ENCODE measurements around the gene SYF2. TPM values are rescaled to one million over a fixed set of nuclear protein-coding genes. Genes with fewer than 3 reads are reported as not detected.
A peak's percentile ranks its signal among the peaks of the same experiment; 100 is the strongest.
"Not testable (repeated sequence)": the region's sequence is repeated elsewhere in the genome, so short reads cannot be mapped to it uniquely, and the experiment has no call there.

Gene SYF2
- total RNA-seq (ENCODE audit: insufficient read depth, low replicate concordance) = 62.4 TPM

GRCh38 chr1:25232027-25232865 lies at the start of gene SYF2:
SYF2 (minus strand) TSS chr1:25232502; CDS start chr1:25232467, 35 bp downstream.
- peak; percentile 98 for DNase-seq (ENCODE audit: low spot score)

GRCh38 chr1:25279693-25280111 lies 47.4 kb upstream of the SYF2 start:
- not testable (repeated sequence) for DNase-seq (ENCODE audit: low spot score)

- not testable (repeated sequence) for DNase-seq (ENCODE audit: low spot score)
Observed at GRCh38 chr1:25278790-25279189, 46.5 kb upstream of the SYF2 start.

DNA sequence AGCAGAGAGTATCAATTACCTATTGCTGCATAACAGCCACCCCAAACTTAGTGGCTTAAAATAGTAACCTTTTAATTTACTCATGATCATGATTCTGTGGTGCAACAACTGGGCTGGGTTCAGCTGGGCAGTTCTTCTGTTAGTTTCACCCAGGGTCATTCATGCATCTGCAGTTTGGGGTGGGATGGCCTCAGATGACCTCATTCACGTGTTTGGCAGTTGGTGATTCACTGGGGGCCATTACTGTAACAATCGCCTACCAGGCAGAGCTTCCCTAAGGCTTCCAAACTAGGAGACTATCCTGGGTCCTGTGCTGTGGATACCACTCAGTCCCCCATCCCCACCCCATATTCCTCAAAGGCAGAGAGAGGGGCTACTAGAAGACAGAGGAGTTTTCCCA lies 46.1 kb upstream of the SYF2 start:
- not testable (repeated sequence) for DNase-seq (ENCODE audit: low spot score)

DNA sequence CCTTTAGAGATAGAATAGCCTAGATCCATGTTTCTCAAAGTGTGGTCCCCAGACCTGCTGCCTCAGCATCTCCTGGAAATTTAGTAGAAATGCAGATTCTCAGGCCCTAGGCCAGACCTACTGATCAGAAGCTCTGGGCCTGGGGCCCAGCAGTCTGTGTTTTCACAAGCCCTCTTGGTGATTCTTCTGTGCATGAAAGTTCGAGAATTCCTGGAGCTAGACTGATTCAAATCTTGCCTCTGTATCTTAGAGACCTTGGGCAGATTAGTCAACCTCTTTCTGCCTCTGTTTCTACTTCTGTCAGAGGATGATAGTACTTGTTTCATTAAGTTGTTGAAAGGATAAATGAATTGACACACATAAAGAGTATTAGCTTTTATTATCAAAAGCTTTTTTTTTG lies 45.0 kb upstream of the SYF2 start:
- not testable (repeated sequence) for DNase-seq (ENCODE audit: low spot score)

GRCh38 chr1:25275648-25276047 lies 43.3 kb upstream of the SYF2 start:
- DNase-seq (ENCODE audit: low spot score) = not testable (repeated sequence)

GRCh38 chr1:25272238-25272637 lies 39.9 kb upstream of the SYF2 start, which contains the start of gene RHD:
RHD (plus strand) TSS chr1:25272509; CDS start chr1:25272548, 39 bp downstream.
- not testable (repeated sequence) for DNase-seq (ENCODE audit: low spot score)

- not testable (repeated sequence) for DNase-seq (ENCODE audit: low spot score)
Observed at GRCh38 chr1:25268143-25268760, 36.0 kb upstream of the SYF2 start.

DNA sequence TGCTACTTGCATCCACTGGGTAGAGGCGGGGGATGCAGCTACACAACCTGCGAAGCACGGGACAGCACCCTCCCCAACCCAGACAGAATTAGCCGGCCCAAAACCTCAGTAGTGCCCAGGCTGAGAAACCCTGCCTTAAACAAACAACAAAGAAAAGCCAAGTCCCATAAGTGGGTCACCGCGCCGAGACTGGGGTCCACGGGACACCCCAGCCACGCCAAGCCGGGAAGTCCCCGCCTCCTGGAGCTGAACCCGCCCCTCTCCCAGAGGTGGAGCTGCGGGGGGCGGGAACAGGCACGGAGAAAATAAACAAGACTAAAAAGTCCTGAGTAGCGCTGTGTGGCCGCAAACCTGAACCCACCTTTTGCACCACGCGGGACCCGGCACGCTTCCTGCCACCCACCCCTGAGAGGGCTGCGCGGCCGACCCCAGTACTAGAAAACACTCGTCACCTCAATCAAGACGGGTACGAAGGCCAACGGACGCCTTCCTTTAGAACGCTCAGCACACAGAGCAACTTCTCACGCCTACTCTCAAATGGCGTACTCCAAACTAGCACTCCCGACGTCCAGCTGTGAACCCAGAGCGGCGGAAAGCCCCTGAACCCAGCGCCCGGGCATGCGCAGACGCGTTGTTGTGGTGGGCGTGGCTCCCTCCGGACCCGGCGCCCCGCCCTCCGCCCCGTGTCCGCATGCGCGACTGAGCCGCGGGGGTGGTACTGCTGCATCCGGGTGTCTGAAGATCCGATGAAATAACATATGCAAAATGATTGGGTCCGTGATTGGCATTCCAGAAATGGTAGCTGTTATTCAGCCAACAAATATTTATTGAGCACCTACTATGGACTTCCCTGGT lies 35.2 kb upstream of the SYF2 start:
- peak; percentile 51 for DNase-seq (ENCODE audit: low spot score)

- DNase-seq (ENCODE audit: low spot score) = not testable (repeated sequence)
Observed at GRCh38 chr1:25266554-25267287, 34.4 kb upstream of the SYF2 start.

- not testable (repeated sequence) for DNase-seq (ENCODE audit: low spot score)
Observed at GRCh38 chr1:25260336-25260735, 28.0 kb upstream of the SYF2 start.

DNA sequence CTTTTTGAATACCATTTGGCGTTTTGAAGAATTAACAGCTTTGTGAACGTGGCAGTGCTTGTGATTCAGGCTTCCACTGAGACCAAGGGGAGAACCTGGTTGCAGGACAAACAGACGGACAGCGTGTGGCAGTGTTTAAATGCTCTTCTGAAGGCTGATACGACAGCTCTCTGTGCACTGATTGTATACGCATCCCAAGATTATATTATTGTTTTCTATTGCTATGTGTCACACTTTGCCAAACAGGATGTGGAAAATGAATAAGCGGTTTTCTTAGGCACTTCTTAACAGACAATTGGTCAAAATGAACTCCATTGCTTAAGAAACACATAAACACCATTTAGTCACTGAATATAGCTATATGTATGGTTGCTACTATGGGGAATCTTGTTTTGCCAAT lies 27.5 kb upstream of the SYF2 start:
- DNase-seq (ENCODE audit: low spot score) = not testable (repeated sequence)

DNA sequence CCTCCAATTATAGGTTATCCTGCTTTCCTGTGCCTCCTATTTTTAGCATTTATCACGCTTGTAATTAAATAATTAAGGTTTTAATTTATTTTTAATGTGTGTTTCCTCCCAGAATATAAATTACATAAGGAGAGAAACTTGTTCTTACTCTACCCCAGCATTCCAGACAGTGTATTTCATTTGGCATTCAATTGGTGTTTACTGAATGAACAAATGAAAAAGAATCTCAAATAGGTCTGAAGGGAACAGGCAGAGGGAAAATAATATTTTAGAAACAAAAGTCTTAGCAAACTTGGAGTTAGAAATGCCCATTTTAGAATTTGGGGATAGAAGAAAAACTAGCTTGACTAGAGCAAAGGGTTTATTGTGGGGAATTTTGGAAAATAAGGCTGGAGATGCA lies 24.9 kb upstream of the SYF2 start:
- no peak for DNase-seq (ENCODE audit: low spot score)

- DNase-seq (ENCODE audit: low spot score) = no peak
Observed at GRCh38 chr1:25256578-25256965, 24.3 kb upstream of the SYF2 start.

DNA sequence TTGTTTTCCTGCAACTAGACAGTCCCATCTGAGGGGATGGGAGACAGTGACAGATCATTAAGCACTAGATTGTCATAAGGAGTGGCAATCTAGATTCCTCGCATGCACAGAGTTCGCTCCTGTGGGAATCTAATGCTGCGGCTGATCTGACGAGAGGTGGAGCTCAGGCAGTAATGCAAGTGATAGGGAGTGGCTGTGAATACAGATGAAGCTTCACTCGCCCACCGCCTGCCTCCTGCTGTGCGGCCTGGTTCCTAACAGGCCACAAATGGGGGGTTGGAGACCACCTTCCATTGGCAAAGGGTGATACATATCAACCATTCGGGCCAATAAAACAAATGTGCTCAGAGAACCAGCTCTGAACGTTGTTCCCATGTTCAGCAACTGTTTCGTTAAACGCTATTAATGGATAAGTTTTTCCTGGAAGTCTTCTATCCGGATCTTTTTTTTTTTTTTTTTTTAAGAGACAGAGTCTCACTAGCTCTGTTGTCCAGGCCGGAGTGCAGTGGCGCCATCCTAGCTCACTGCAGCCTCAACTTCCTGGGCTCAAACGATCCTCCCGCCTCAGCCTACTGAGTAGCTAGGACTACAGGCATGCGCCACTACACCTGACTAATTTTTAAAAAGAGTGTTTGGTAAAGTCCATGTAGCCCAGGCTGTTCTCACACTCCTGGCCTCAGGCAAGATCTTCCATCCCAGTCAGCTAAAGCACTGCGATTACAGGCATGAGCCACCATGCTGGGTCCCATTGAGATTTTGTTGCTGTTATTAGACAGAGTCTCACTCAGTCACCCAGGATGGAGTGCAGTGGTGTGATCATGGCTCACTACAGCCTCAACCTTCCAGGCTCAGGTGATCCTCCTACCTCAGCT lies 23.6 kb upstream of the SYF2 start:
- no peak for DNase-seq (ENCODE audit: low spot score)

DNA sequence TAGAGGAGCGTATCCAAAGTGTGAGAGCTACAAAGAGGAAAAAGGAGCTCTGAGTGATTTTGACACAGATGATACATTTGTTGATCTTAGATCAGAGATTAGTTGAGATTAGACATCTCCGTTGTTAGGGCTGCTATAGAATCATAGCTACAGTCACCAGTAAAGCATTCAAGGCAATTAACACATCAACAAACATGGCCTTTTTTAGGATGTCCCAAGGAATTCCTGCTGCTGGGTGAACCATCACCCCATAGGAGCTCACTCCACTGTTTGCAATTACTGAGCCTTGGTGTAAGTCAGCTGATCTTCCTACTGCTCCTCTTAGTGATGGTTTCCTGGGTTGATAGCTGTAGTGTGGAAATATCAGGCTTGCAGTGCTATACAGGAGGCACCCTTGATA lies 21.6 kb upstream of the SYF2 start:
- no peak for DNase-seq (ENCODE audit: low spot score)

GRCh38 chr1:25247829-25248754 lies 15.8 kb upstream of the SYF2 start:
- no peak for DNase-seq (ENCODE audit: low spot score)

DNA sequence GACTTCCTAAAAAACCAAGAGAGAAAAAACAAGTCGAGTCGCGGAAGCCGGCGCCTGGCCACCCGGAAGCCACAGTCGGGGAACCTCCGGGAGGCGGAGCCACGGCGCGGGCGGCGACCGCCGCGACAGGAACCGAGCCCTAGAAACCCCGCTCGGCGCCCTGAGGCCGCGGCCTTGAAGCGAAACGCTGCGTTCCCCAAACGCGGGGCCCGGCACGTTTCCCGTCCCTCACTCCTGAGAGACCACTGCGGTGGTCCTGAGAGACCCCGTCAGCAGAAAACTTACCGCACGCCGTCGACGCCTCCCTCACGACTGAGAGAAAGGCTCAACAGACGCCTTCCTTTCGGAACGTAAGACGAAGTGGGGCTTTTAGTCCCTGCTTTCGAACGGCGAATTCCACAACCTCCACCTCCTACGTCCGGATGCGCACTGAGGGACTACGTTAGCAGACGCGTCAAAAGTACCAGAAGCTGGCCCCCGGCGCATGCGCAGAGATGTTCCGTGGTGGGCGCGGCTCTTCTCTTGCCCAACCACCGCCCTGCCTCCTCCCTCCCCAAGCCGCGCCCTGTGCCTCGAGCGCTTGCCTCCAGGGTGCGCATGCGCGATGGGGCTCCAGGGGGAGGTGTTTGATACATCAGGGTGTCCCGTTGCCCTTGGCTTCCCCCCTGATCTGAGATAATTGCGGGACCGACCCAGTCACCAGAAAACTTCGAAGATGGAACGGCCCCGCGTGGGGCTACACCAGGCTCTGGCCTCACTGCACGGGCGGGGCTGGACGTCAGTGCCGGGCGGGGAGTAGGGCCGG lies 14.9 kb upstream of the SYF2 start, which contains the start of gene RSRP1:
Gene RSRP1, minus strand, starts transcription at position 431 of the 805 bp plus-strand sequence. CDS start 491 bp downstream, outside the sequence.
- DNase-seq (ENCODE audit: low spot score) = peak; percentile 99

Data from umbilical cord (tissue), 2 donors.